Stimulated activated CD8-positive, alpha-beta memory T cell treated with anti-CD3 and anti-CD28 coated beads, Interleukin-7, amount 100 ng/mL, for 4 hours (primary cell): ENCODE measurements around the gene UBQLN3.

Source experiments
- DNase-seq, 2 donors: peaks; one replicate each; pipeline ENCODE4 v3.0.0-alpha.2; 2020; ENCODE audit warnings: low read depth in 2 of 2

Gene UBQLN3

DNA sequence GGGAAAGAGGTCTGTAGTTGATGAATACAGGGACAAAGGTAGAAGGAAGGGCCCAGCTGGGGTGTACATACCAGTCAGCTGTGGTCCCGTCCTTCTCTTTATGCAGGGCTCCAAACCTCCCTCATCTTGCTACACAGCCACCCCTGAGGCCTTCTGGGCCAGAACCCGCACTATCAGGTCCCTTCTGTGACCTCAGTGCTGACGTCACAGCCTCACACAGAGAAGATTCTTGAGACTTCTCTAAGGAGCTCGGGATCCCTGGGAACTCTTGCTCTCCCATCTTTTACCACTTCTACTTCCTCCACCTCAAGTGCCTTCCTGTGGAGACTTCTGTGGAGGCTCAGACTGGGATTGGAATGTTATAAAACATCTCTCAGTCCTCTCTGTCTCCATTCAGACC, at the start of gene UBQLN3:
Gene UBQLN3 (minus strand): TSS at position 155 of the 400 bp plus-strand sequence. CDS start 399 bp downstream, outside the sequence.
- no peak for DNase-seq

- no peak for DNase-seq
Measured at GRCh38 chr11:5557751-5558150, 48.0 kb upstream of the UBQLN3 start.

- no peak for DNase-seq
Measured at GRCh38 chr11:5556596-5557188, 46.9 kb upstream of the UBQLN3 start.

DNA sequence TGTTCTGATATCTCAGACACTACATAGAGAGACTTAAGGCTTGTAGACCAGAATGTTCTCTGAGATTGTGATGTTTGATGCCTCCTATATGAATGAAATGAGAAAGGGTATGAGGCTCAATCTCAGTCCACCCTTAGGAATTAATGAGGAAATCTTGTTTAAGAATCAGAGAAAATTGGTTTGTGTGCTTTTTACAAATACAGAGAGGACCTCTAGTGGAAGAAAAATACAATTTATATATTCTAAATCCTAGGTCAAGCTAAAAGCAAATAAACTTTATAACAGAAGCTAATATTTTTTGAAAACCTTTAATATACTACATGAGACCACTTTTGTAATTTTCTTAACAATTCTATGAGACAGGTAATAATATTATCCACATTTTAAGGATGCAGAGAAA, 43.6 kb upstream of the UBQLN3 start:
- no peak for DNase-seq

DNA sequence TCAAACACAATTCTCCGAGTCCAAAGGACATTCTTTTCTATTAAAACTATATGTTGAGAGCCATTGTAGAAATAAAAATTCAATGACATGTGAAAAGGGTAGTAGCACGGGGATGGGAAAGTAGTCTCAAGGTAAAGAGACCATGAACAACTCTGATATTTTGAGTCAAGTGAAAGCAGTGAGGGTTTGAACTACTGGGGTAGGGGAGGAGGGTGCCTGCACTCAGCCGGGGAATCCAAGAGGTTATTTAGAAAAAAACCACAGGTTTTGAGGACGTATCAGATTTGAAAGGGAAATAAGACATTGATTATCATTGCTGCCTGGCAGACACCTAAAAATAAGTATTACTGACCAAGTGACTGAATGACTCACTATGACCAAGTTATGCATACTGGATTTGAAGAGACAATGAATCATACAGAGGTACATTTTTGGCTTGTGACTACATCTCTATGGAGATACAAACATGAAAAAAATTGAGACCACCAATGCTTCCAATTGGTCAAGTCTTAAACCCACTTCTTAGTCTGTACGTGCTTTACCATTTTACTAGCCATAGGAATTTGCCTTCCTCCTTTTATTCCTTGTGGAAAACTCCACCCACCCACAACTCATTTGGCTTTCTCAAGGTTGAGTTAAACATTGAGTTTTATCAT, 40.8 kb upstream of the UBQLN3 start:
- DNase-seq = no peak

DNA sequence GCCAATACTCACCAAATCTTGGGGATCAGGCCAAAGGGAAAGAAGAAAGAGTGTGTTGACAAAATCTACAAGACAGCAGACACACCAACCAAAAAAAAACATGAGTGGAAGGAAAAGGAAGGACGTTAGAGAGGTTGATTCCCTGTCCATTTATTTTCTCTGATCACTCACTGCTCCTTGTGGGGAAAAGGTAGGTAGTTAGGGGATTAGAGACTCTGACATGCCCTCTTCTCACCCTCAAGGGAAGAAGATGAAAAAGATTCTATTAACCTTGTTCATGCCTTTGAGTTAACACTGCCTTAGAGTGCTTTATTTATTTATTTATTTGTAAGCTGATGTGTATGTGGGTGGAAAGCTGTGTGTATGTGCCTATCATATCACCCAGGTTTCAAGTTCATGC, 38.7 kb upstream of the UBQLN3 start, which contains the start of gene OR52H1:
Gene OR52H1 (minus strand): TSS at position 101 of the 400 bp plus-strand sequence. CDS start 3,035 bp downstream, outside the sequence.
- DNase-seq = no peak

DNA sequence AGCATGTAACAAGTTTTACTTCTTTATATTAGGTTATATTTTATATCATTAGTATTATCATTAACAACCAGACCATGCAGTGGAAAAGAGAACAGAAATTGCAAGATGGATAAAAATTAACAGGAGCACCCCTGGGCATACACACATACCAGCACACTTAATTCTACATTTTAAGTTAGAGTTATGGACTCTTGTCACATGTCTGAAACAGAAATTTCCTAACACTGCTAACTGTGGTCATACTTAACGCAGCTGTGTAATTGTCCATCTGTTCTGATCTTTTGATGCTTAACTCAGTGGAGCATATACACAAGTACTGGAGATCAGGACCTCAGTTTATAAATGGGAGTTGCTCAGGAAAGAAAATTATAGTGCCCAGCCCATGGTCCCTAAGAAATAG, 38.2 kb upstream of the UBQLN3 start:
- DNase-seq = no peak

DNA sequence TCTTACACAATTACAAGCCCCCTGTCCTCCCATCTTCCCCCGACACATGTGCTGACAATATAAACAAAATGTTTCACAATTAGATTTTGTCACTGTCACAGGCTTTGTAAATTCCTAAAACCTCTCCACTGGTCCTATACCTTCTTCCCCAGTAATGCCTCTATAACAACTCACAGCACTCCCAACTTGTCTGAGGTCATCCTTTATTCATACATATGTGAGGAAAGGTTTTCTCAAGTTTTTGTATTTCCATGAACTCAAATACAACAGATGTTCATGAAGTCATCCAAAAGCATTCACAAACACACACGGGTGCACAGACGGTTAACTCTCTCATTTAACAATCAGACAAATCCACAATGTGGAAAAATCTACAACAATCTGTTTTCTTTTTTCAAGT, 36.7 kb upstream of the UBQLN3 start:
- DNase-seq = no peak

DNA sequence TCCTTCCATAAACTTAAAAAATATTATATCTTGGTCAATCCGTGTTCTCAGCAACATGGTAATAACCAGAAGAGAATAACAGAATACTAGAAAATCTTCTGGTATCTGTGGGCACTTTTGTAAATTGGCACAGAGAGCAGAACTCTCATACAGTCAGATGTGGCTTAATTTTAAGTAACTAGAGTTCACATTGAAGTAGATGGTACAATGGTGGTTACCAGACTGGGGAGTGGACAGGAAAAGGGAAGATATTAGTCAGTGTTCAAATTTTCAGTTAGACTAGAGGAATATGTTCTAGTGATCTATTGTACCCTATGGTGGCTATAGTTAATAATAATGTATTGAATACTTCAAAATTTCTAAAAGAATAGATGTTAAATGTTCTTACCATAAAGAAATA, 31.7 kb upstream of the UBQLN3 start:
- no peak for DNase-seq

DNA sequence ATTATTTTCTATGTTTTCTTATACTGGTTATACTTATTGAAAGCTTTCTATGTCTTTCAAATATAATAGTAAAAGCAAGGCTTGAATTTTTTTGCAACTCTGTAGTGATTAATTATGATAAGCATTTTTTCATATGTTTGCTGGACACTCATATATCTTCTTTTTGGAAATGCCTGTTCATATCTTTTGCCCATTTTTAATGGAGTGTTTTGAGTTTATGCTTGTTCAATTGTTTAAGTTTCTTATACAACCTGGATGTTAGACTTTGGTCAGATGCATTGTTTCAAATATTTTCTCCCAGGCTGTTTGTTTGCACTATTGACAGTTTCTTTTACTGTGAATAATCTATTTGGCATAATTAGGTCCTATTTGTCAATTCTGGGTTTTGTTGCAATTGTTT, 26.7 kb upstream of the UBQLN3 start:
- no peak for DNase-seq

DNA sequence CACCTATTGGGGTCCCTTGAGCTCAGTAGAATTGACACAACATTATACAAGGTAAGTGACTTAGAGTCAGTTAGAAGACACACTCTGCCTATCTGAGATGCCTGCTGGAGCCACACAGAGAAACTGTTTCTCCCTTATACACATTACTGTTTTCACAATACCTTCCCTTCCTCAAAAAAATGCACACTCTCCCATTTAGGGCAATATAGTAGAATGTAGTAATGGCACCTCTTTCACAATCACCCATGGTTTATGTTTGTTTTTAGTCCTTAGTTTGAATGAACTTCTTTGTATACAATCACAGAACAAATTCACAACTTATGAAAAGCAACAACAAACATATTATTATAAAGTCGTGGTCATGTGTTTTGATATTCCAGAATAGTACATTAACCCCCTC, 24.3 kb upstream of the UBQLN3 start:
- DNase-seq = no peak

DNA sequence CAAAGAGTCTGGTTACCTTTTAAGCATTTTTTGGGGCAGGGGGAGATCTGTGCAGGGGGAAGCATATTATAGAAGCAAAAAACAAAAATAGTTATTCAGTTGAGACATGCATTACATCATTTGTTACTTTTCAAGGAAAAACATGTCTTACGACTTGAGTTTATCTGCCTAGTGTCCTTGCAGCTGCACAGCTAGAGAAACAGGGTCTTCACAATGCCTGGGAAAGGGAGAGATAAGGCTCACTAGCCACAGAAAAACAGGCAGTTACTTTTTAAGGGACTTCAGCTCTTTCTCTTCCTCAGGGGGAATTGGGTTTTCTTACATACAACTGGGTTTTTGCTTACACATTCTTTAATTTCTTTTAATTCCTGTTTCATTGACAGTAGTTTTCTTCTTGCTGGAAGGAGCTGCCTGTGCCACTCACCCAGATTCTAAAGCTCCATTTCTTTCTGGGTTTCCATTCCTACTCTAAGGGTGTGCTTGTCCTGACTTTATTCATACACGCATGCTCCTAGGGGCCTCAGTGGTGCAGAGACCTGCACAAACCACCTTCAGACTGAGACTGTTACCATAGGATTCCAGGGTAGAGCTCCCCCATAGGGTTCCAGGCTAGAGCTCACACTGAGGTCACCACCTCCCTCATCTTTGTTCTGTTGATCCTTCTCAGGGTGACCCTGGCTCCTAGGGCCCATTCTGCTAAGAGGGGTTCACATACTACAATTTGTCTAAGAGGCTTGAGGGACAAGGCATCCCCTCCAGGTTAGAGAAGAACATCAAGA, 21.5 kb upstream of the UBQLN3 start:
- no peak for DNase-seq

DNA sequence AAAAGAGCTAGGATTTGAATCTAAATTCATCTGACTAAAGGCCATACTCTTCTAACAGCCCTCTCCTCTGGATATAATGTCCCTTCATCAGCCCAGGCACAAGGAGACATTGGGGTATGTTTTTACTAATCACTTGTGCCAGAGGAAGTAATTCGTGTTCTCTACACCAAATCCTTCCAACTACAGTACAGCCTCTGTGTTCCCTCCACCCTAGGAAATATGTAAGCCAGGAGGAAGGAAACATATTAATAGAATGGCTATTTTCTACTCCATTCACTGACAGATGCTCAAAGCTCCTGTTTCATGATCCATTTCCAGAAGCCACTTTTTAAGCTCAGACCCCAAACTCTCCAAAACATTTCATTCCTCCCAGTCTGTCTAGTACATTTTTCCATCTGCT, 18.7 kb upstream of the UBQLN3 start:
- DNase-seq = no peak

DNA sequence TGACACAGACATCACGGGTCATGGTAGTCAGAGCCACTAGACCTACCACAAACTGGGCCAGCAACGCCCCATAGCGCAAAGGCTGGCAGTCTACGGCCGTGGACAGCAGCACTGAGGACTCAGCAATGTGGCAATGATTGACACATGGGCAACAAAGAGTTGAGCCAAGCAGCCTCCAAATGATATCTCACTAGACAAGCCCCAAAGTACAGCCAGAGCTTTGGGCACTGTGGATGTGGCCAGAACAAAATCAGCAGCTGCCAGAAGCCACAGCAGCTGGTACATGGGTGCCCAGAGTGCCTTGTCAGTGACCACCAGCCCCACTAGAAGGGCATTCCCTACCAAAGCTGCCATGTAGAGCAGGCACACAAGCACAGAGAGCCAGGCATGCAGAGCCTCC, 18.0 kb upstream of the UBQLN3 start:
- DNase-seq = no peak

DNA sequence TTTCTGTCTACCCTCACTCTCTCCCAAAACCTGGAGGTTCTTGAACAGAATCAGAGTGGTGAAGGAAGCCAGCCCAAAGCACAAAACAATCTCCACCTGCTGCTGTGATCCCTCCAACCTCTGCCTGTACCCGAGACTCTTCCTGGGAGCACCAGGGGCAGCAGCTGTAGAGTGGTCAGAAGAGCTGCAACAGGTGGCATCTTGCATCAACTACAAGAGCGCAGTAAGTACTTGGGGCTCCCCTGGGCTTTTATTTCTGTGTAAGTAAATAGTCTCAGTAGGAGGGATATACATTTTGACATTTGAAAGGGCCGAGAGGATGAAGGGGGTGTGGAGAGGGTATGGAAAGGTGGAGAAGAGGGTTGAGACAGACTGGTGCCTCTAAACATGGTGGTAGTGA, 15.0 kb upstream of the UBQLN3 start:
- no peak for DNase-seq

DNA sequence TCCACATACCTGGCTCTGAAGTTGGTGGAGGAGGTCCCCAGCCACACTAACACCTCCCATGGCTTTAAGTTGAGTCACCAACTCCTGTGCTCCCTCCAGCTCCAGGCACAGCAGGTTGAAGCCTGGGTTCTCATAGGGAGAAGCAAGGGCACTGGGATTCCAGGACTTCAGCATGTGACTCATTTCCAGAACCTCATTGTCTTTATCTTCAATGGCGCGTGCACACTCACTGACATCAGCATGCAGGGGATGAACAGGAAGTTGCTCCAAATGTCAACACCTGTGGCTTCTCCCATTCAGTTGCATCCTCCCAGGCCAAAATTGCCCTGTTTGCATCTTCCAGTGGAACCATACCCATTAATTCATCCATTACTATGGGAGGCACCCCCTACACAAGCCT, 12.6 kb upstream of the UBQLN3 start:
- DNase-seq = no peak

GRCh38 chr11:5521540-5521939, 11.8 kb upstream of the UBQLN3 start:
- no peak for DNase-seq

DNA sequence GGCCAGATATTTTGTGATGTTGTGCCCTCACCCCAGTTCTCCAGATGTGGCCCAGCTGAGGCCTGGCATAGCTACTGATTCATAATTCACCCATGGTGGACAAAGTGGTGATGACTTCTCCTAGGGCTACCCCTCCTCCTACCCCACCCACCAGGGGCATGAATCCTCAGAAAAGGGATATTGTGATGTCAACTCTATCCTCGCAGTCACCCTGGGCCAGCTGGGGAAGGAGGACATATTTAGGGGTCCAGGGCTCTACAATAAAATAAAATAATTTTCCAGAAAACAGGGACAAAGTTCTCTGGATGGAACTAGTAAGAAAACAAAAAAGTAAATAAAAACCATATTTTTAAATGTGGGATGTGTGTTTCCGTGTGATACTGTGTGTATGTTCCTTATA, 6.8 kb upstream of the UBQLN3 start, which contains the start of gene UBQLNL:
Gene UBQLNL (minus strand): TSS at position 101 of the 400 bp plus-strand sequence. CDS start 258 bp downstream, outside the sequence.
- no peak for DNase-seq

GRCh38 chr11:5514841-5515240, 5.1 kb upstream of the UBQLN3 start:
- DNase-seq = no peak

DNA sequence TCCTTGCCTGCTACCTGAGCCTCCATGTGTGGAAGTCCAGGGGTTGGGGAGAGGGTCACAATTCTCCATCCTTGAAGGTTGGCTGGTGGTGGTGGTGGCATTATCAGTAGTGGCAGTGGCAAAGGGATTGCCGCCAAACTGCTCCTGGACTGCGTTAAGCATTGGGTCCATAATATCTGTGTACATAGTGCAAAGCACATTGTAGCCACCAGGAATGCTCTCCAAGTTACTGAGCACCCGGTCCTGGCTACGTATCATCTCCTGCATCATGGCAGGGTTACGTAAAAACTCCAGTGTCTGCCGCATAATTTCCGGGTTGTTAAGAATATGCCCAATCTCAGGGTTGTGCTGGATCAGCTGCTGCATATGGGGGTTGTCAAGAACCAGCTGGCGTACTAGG, 1.2 kb downstream of the UBQLN3 start:
- no peak for DNase-seq

DNA sequence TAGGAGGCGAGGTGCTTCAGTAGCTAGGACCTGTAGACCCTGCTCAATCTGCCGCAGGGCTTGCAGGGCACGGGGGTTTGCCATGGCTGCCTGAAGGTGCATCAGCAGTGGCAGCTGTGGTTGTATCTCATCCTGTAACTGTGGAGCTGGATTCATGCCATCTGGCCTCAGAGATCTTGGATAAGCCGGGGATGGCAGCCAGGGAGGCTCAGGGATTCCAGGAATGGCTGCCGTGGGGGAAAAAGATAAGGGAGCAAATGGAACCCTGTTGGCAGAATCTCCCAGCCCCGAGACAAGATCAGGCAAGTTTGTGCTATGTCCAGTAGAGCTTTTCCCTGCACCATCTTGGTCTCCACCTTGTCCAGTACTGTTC, 1.8 kb downstream of the UBQLN3 start:
- DNase-seq = no peak

- DNase-seq = no peak
Measured at GRCh38 chr11:5507177-5507932, 2.4 kb downstream of the UBQLN3 start.
